ENCODE data around the gene IL3RA. TPM values are rescaled to one million over a fixed set of nuclear protein-coding genes. Genes with fewer than 3 reads are reported as not detected.
"Not testable (repeated sequence)": the region's sequence is repeated elsewhere in the genome, so short reads cannot be mapped to it uniquely, and the experiment has no call there.

IL3RA gene
- total RNA-seq, 1 donor from 2014 or later = not detected

DNA sequence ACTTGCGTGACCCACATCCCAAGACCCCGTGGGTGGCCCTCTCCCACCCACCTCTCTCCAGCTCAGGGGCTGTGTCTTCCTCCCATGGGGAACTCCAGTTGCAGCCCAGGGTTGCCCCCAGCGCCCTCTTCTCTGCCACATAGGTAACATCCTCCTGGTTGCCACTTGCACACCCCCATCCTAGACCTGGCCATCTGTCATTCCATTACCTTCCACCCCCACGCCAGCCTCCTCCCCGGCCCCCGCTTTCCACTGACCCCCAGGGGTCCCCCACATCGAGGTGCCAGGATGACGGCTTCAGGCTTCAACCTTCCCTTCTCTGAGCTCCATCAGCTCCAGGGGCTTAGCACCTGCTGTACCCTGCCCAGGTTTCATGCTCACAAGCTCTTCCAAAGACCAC, 28.1 kb upstream of the IL3RA start:
- no peak overlapping the region for H3K4me3 Mint-ChIP-seq
- H3K27me3 Mint-ChIP-seq (ENCODE audit: low read depth) = no peaks in the 10 kb centered on the region
- no peaks in the 10 kb centered on the region for H3K9me3 Mint-ChIP-seq
- DNase-seq (ENCODE audit: low read depth, low spot score) = no peak
- no peaks in the 10 kb centered on the region for H3K4me1 Mint-ChIP-seq
- no peaks in the 10 kb centered on the region for H3K36me3 Mint-ChIP-seq (ENCODE audit: low read depth)
- no peak for TF ChIP-seq CTCF (conservative IDR thresholded peaks at IDR 0.05)
- no peak overlapping the region for H3K27ac Mint-ChIP-seq (ENCODE audit: unreplicated experiment)

DNA sequence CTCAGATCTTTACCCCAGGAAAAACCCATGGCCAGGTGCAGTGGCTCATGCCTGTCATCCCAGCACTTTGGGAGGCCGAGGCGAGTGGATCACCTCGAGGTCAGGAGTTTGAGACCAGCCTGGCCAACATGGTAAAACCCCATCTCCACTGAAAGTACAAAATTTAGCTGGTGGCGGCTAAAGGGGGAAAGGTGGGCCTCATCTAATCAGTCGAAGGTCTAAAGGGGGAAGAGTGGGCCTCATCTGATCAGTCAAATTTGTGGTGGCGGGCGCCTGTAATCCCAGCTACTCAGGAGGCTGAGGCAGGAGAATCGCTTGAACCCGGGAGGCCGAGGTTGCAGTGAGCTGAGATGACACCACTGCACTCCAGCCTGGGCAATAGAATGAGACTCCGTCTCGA, 27.7 kb upstream of the IL3RA start:
- H3K4me1 Mint-ChIP-seq; H3K4me3 Mint-ChIP-seq; DNase-seq (ENCODE audit: low read depth, low spot score); H3K36me3 Mint-ChIP-seq (ENCODE audit: low read depth); H3K27me3 Mint-ChIP-seq (ENCODE audit: low read depth); H3K9me3 Mint-ChIP-seq; H3K27ac Mint-ChIP-seq (ENCODE audit: unreplicated experiment): not testable (repeated sequence)

GRCh38 chrX:1313788-1314187, 22.8 kb upstream of the IL3RA start:
- Mint-ChIP-seq H3K9me3 (peaks cover 4% of the 10 kb centered on the region), H3K4me1 (no peaks in the 10 kb centered on the region), H3K27ac (ENCODE audit: unreplicated experiment) (no peak overlapping the region), H3K4me3 (no peak overlapping the region), H3K27me3 (ENCODE audit: low read depth) (no peaks in the 10 kb centered on the region), H3K36me3 (ENCODE audit: low read depth) (no peaks in the 10 kb centered on the region)
- no peak for DNase-seq (ENCODE audit: low read depth, low spot score)
- TF ChIP-seq CTCF (conservative IDR thresholded peaks at IDR 0.05) = no peak

- no peak for DNase-seq (ENCODE audit: low read depth, low spot score)
- Mint-ChIP-seq H3K27ac (ENCODE audit: unreplicated experiment) (no peak overlapping the region), H3K9me3 (peaks cover 4% of the 10 kb centered on the region), H3K36me3 (ENCODE audit: low read depth) (no peaks in the 10 kb centered on the region), H3K4me3 (no peak overlapping the region), H3K27me3 (ENCODE audit: low read depth) (no peaks in the 10 kb centered on the region), H3K4me1 (no peaks in the 10 kb centered on the region)
- no peak for TF ChIP-seq CTCF (conservative IDR thresholded peaks at IDR 0.05)
Observed at GRCh38 chrX:1316527-1316926, 20.1 kb upstream of the IL3RA start.

GRCh38 chrX:1321674-1322073, 14.9 kb upstream of the IL3RA start:
- Mint-ChIP-seq H3K36me3 (ENCODE audit: low read depth) (no peaks in the 10 kb centered on the region), H3K9me3 (peaks cover 2% of the 10 kb centered on the region), H3K4me1 (peaks cover 4% of the 10 kb centered on the region), H3K27ac (ENCODE audit: unreplicated experiment) (no peak overlapping the region), H3K27me3 (ENCODE audit: low read depth) (peaks cover 6% of the 10 kb centered on the region), H3K4me3 (no peak overlapping the region)
- no peak for DNase-seq (ENCODE audit: low read depth, low spot score)
- TF ChIP-seq CTCF (conservative IDR thresholded peaks at IDR 0.05) = no peak

DNA sequence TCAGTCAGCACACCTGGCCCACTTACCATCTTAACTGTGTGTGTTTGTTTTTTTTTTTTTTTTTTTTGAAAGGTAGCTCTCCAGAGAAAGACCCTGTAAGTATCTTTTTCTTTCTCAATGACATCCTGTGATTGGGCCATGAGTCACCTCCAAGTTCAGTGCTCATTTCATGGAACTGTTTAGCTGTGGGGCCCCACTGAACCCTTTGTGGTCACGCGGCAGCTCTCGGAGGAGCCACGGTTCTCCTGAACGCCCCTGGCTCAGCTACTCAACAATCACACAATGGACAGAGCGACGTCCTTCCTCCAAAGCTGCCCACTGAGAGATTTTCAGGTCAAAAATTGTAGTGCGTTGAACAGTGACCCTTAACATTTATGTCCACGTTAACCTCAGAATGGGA, 14.2 kb upstream of the IL3RA start:
- no peaks in the 10 kb centered on the region for H3K36me3 Mint-ChIP-seq (ENCODE audit: low read depth)
- DNase-seq (ENCODE audit: low read depth, low spot score) = no peak
- H3K27me3 Mint-ChIP-seq (ENCODE audit: low read depth) = peaks cover 6% of the 10 kb centered on the region
- H3K9me3 Mint-ChIP-seq = peaks cover 2% of the 10 kb centered on the region
- no peak overlapping the region for H3K4me3 Mint-ChIP-seq
- peaks cover 4% of the 10 kb centered on the region for H3K4me1 Mint-ChIP-seq
- TF ChIP-seq CTCF (conservative IDR thresholded peaks at IDR 0.05) = no peak
- H3K27ac Mint-ChIP-seq (ENCODE audit: unreplicated experiment) = no peak overlapping the region

Measured in neural crest cell (in vitro differentiated cells).